GM12865 (cell line): Measurements from ENCODE around the gene SLC7A7.

Source experiments
- DNase-seq: peaks from one replicate; pipeline ENCODE4 v3.0.0; 2010; ENCODE audit warnings: low read depth
- H3K4me3 ChIP-seq: 2 replicates; pipeline ENCODE4 v1.5.1; 2011; ENCODE audit warnings: mild to moderate bottlenecking, low read depth, low read length, control low read depth
- TF ChIP-seq, protein P1 (sequence below): IDR thresholded peaks from 2 replicates; pipeline ENCODE4 v1.5.1; 2011; ENCODE audit warnings: low read length, control low read depth, low read depth, inconsistent platforms; ENCODE audit not compliant: insufficient read depth; ENCODE audit errors: missing control alignments

Gene SLC7A7

DNA sequence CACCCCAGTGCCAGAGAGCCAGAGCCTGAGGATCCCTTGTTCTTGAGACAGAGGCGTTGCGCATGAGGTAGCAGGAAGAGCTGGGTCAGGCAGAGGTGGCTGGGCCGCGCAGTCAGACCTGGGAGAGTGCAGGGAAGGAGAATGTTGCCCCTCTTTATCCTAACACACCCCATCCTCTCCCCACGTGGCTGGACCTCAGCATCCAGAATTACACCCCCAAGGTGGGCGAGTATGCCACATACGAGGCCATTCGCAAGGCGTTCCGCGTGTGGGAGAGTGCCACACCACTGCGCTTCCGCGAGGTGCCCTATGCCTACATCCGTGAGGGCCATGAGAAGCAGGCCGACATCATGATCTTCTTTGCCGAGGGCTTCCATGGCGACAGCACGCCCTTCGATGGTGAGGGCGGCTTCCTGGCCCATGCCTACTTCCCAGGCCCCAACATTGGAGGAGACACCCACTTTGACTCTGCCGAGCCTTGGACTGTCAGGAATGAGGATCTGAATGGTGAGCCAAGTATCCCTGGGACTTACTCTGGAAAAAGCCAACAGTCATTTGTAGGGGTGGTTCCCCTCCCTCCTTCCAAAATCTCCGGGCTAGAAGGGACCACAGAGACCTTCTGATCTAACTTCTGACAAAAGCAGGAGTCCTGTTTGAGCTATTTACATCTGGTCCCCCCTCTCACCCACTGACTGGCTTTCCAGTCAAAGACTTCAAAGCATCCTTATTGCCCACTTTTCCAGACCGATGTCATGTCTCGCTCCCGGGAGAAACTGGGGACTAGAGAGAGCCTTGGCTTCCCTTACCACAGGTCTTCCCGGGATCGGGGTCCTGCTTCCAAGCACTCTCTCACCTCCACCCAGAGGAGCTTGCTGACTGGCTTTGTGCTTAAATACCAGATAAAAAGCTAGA, 27.2 kb upstream of the SLC7A7 start:
- no peak for DNase-seq
- TF ChIP-seq, protein P1, sequence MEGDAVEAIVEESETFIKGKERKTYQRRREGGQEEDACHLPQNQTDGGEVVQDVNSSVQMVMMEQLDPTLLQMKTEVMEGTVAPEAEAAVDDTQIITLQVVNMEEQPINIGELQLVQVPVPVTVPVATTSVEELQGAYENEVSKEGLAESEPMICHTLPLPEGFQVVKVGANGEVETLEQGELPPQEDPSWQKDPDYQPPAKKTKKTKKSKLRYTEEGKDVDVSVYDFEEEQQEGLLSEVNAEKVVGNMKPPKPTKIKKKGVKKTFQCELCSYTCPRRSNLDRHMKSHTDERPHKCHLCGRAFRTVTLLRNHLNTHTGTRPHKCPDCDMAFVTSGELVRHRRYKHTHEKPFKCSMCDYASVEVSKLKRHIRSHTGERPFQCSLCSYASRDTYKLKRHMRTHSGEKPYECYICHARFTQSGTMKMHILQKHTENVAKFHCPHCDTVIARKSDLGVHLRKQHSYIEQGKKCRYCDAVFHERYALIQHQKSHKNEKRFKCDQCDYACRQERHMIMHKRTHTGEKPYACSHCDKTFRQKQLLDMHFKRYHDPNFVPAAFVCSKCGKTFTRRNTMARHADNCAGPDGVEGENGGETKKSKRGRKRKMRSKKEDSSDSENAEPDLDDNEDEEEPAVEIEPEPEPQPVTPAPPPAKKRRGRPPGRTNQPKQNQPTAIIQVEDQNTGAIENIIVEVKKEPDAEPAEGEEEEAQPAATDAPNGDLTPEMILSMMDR = no peak
- H3K4me3 ChIP-seq = no peak overlapping the region

DNA sequence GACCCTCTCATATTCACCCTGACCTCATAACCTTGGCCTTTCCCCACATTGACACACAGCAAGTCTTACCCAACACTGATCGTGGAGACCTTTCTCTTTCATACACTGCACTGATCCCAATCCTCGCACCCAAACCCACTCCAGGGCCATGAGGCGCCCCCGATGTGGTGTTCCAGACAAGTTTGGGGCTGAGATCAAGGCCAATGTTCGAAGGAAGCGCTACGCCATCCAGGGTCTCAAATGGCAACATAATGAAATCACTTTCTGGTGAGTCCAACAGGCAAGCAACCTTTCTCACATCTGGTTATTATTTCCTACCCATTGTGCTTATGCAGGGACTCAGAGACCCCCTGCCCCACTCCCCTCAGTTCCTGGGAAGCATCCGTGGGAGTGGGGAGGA, 26.5 kb upstream of the SLC7A7 start:
- no peak overlapping the region for H3K4me3 ChIP-seq
- TF ChIP-seq, protein P1 = no peak
- no peak for DNase-seq

GRCh38 chr14:22841311-22841710, 26.1 kb upstream of the SLC7A7 start:
- no peak overlapping the region for H3K4me3 ChIP-seq
- no peak for DNase-seq
- TF ChIP-seq, protein P1 = no peak

DNA sequence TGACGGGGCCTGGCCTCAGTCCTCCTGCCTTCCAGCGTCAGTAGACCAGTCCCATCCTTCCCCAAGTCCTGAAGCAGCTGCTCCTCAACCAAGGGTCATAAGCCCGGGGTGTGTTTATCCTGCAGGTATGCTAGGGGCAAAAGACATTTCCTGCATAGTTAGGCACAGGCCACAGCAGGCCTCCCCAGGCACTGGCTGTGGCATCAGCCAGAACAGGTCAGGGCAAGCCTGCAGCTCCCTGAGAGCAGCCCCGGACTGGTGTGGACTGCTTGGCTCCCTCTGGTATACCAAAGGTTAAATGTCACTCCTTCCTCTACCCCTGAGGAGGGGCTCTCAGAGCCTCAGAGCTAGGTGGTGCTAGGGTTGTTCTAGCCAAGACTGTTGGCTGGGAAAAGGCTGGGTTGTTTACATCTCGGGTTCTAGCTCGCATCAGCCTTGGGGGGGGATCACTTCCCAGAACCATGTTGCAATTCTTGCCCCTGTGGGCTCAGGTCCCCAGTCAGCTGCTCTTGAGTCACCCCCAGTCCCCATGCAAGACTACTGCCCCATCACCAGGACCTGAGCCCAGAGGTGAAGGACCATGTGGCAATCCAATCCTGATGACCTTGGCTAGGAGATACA, 24.0 kb upstream of the SLC7A7 start:
- no peak for DNase-seq
- TF ChIP-seq, protein P1 = no peak
- H3K4me3 ChIP-seq = no peak overlapping the region

DNA sequence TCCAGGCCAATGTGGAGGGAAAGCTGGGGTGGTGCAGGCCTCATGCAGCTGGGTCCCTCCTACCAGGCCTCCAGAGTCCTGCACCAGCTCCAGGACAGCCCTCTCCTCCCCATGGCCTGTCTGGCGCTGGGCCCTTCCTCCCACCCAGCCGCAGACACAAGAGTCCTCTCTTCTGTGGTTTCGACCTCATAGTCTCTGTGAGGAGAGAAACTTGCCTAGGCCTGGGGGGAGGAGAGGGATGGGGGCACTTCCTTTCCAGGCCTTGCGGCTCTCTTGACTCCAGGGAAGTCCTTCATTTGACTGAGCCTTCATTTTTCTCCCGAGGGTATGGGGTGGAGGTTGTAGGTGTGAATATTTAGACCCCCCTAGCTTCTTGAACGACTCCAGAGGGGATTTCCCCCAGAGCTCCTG, 23.4 kb upstream of the SLC7A7 start:
- peak; percentile 62 for DNase-seq
- no peak overlapping the region for H3K4me3 ChIP-seq
- TF ChIP-seq, protein P1 = no peak

DNA sequence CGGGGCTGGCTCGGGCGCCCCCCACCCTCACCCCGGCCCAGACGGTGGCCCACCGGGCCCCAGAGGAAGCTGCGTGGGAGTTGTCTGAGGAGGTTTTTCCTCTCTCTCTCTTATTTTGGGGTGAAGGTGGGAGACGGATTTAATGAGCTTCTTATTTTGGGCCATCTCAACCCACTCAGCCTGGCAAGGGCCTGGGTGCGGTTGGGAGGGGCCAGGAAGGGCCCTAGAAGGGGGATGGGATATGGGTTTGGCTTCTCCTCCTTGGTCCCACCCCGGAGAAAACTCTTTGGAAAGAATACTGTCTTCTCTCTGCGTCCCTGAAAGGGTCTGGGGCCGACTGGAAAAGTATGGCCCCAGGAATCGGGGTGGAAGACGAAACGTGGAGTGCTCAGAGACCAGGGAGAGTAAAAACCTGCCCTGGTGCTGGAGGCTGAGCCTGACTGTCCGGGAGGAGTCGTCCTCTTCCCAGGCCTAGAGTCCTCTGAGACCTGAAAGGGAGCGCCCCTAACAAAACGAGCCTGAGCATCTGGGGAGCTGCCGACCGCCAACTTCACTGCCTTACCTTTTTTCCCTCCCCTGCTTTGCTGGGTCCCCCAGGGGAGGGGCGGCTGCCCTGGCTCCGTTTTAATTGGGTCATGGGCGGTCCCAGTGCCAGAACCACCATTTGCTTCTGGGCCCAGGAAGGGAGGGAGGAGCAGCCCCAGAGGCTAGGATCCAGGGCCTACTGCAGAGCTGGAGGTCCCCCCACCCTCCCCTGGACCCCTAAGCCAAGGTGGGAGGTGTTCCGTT, 22.7 kb upstream of the SLC7A7 start:
- DNase-seq = no peak
- no peak overlapping the region for H3K4me3 ChIP-seq
- TF ChIP-seq, protein P1 = no peak
